Muscle layer of duodenum (tissue), 2 donors: Measurements from ENCODE around the gene KCNAB2.

Experiments used
- H3K27ac ChIP-seq: one replicate; pipeline ENCODE4 v1.7.0; 2013; ENCODE audit warnings: mild to moderate bottlenecking, low read length
- H3K27me3 ChIP-seq: one replicate; pipeline ENCODE4 v1.7.0; 2013; ENCODE audit warnings: low read depth, mild to moderate bottlenecking, control low read depth, low read length
- H3K36me3 ChIP-seq, 2 donors: one replicate each; pipeline ENCODE4 v1.7.0; 2013; ENCODE audit warnings: low read length in 2 of 2, control low read depth in 1 of 2, mild to moderate bottlenecking in 1 of 2; ENCODE audit not compliant: insufficient read depth in 2 of 2, control insufficient read depth in 1 of 2
- H3K4me1 ChIP-seq, 2 donors: one replicate each; pipeline ENCODE4 v1.7.0; 2013; ENCODE audit warnings: low read length in 2 of 2, mild to moderate bottlenecking in 2 of 2, control low read depth in 1 of 2, moderate library complexity in 1 of 2; ENCODE audit not compliant: insufficient read depth in 2 of 2, control insufficient read depth in 1 of 2
- H3K4me3 ChIP-seq, 2 donors: one replicate each; pipeline ENCODE4 v1.7.0; 2013; ENCODE audit warnings: low read length in 2 of 2, low read depth in 1 of 2, mild to moderate bottlenecking in 1 of 2
- H3K9me3 ChIP-seq, 2 donors: one replicate each; pipeline ENCODE4 v1.7.0; 2013; ENCODE audit warnings: low read length in 2 of 2, control low read depth in 1 of 2, mild to moderate bottlenecking in 1 of 2; ENCODE audit not compliant: control insufficient read depth in 1 of 2
- donor health status: healthy.

Gene KCNAB2

DNA sequence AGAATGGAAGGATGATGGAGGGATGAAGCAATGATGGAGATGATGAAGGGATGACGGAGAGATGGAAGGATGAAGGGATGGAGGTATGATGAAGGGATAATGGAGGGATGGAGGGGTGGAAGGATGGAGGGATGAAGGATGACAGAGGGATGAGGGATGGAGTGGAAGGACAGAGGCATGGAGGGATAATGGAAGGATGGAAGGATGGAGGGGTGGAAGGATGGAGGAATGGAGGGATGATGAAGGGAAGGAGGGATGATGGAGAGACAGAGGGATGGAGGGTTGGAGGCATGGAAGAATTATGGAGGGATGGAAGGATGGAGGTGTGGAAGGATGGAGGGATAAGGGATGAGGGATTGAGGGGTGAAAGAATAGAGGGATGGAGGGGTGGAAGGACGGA is 62.8 kb downstream of the KCNAB2 start:
- H3K36me3 ChIP-seq = no peaks in the 10 kb centered on the region
- no peak overlapping the region for H3K4me3 ChIP-seq
- no peaks in the 10 kb centered on the region for H3K27me3 ChIP-seq
- H3K9me3 ChIP-seq = peaks cover 0 to 5% of the 10 kb centered on the region in 2 donors
- H3K27ac ChIP-seq = no peak overlapping the region
- H3K4me1 ChIP-seq = no peaks in the 10 kb centered on the region

DNA sequence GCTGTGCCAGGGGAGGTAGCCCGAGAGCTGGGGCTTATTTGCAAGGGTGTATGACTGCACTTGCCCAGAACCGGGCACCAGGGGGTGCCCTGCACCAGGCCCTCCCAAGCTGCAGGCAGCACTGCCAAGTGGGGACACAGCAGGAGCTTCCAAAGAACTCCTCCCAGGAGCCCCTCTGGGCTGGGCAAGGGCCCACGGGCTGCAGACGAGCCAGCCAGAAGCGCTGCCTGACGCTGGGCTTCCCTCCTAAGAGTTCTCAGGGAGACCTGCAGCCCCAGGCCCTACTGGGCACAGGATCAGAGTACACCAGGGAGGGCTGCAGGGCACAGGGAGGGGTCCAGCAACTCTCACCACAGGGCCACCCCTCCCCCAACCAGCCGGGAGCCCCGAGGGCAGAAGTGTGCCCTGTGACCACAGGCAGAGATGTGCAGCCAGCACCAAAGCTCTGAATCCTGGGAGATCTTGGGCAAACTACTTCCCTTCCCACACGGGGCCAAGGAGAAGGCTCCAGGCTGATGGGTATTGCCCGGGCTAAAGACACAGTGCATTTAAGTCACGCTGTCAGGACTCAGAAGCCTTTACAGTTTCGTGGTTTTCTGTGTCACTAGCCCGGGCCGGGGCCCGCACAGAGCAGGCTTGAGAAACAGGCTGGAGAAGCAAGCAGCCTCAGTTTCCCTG is 63.4 kb downstream of the KCNAB2 start:
- no peaks in the 10 kb centered on the region for H3K27me3 ChIP-seq
- H3K27ac ChIP-seq = no peak overlapping the region
- H3K4me1 ChIP-seq = no peaks in the 10 kb centered on the region
- no peaks in the 10 kb centered on the region for H3K36me3 ChIP-seq
- peaks cover 0 to 5% of the 10 kb centered on the region in 2 donors for H3K9me3 ChIP-seq
- H3K4me3 ChIP-seq = no peak overlapping the region

DNA sequence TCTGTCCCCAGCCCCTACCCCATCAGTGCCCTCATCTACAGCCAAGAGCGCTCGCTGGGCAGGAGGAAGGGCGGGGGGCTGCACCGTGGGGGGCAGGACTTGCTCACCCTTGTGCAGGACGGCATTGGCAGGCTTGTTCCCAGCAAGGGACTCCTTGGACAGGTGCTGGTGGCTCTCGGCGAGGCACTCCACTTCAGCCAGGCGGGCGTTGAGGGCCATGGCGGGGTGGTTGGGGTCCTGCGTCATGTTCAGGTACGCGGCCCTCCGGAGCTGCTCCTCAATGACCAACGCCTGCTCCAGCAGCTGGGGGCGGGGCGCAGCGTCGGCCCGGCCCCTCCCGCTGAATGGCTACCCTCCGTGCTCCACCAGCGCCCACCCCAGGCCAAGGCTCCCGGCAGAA is 64.0 kb downstream of the KCNAB2 start:
- no peaks in the 10 kb centered on the region for H3K27me3 ChIP-seq
- no peaks in the 10 kb centered on the region for H3K4me1 ChIP-seq
- no peak overlapping the region for H3K4me3 ChIP-seq
- H3K9me3 ChIP-seq = peaks cover 0 to 5% of the 10 kb centered on the region in 2 donors
- H3K36me3 ChIP-seq = no peaks in the 10 kb centered on the region
- no peak overlapping the region for H3K27ac ChIP-seq

DNA sequence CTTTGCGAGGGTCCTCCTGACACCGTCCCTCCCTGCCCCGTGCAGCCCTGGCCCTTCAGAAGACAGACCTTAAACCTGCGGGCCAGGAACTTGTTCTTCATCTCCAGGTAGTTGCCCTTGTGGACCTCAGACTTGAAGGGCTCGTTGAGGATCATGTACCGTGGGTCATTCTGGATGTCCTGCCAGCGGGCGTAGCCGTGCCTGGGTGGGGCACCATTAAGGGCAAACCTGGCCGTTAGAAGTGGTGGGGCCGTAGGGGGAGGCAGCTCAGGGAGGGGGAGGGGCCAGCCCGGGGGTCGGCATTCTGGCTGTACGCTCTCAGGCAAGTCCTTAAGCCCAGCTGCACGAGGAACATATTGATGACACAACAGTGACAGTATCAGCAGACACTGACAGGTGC is 64.6 kb downstream of the KCNAB2 start:
- Histone ChIP-seq H3K4me1 (no peaks in the 10 kb centered on the region), H3K27ac (no peak overlapping the region), H3K4me3 (no peak overlapping the region), H3K9me3 (peaks cover 0 to 7% of the 10 kb centered on the region in 2 donors), H3K36me3 (no peaks in the 10 kb centered on the region), H3K27me3 (no peaks in the 10 kb centered on the region)

GRCh38 chr1:6111571-6111970 is 65.9 kb downstream of the KCNAB2 start:
- no peak overlapping the region for H3K27ac ChIP-seq

GRCh38 chr1:6111991-6112689 is 66.5 kb downstream of the KCNAB2 start:
- H3K27ac ChIP-seq = no peak overlapping the region
- no peak overlapping the region for H3K4me3 ChIP-seq
- H3K36me3 ChIP-seq = no peaks in the 10 kb centered on the region
- no peaks in the 10 kb centered on the region for H3K4me1 ChIP-seq
- H3K9me3 ChIP-seq = peaks cover 0 to 15% of the 10 kb centered on the region in 2 donors
- H3K27me3 ChIP-seq = no peaks in the 10 kb centered on the region

More at GRCh38 chr1:6111571-6111970, 65.9 kb downstream of the KCNAB2 start:
- no peaks in the 10 kb centered on the region for H3K27me3 ChIP-seq
- no peaks in the 10 kb centered on the region for H3K4me1 ChIP-seq
- H3K4me3 ChIP-seq = no peak overlapping the region
- no peaks in the 10 kb centered on the region for H3K36me3 ChIP-seq
- H3K9me3 ChIP-seq = peaks cover 0 to 13% of the 10 kb centered on the region in 2 donors

GRCh38 chr1:6112690-6113005 is 67.0 kb downstream of the KCNAB2 start:
- Histone ChIP-seq H3K9me3 (peaks cover 0 to 17% of the 10 kb centered on the region in 2 donors), H3K4me3 (no peak overlapping the region), H3K4me1 (no peaks in the 10 kb centered on the region), H3K36me3 (no peaks in the 10 kb centered on the region), H3K27me3 (no peaks in the 10 kb centered on the region), H3K27ac (no peak overlapping the region)

DNA sequence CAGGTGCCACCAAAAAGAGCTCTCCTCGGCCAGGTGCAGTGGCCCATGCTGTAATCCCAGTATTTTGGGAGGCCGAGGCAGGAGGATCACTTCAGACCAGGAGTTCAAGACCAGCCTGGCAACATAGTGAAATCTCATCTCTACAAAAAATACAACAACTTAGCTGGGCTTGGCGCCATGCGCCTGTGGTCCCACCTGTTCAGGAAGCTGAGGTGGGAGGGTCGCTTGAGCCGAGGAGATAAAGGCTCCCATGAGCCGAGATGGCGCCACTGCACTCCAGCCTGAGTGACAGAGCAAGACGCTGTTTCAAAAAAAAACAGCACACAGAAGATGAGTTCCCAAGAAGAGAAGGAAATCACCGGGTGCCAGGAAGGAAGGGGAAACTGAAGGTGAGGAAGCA is 67.4 kb downstream of the KCNAB2 start:
- no peaks in the 10 kb centered on the region for H3K27me3 ChIP-seq
- H3K36me3 ChIP-seq = no peaks in the 10 kb centered on the region
- no peak overlapping the region for H3K27ac ChIP-seq

GRCh38 chr1:6113745-6114144 is 68.1 kb downstream of the KCNAB2 start:
- Histone ChIP-seq H3K9me3 (peaks cover 0 to 13% of the 10 kb centered on the region in 2 donors), H3K27me3 (no peaks in the 10 kb centered on the region), H3K36me3 (no peaks in the 10 kb centered on the region), H3K4me1 (no peaks in the 10 kb centered on the region), H3K4me3 (no peak overlapping the region), H3K27ac (no peak overlapping the region)

More for the DNA sequence above, 67.4 kb downstream of the KCNAB2 start:
- Histone ChIP-seq H3K9me3 (peaks cover 0 to 13% of the 10 kb centered on the region in 2 donors), H3K4me1 (no peaks in the 10 kb centered on the region), H3K4me3 (no peak overlapping the region)

- Histone ChIP-seq H3K9me3 (peaks cover 0 to 13% of the 10 kb centered on the region in 2 donors), H3K4me1 (no peaks in the 10 kb centered on the region), H3K27ac (no peak overlapping the region), H3K27me3 (no peaks in the 10 kb centered on the region), H3K36me3 (no peaks in the 10 kb centered on the region), H3K4me3 (no peak overlapping the region)
These were observed 70.4 kb downstream of the KCNAB2 start for GRCh38 chr1:6116137-6116536.

- no peaks in the 10 kb centered on the region for H3K27me3 ChIP-seq
- peaks cover 0 to 13% of the 10 kb centered on the region in 2 donors for H3K9me3 ChIP-seq
These were observed 71.4 kb downstream of the KCNAB2 start for GRCh38 chr1:6117064-6117463.

More at GRCh38 chr1:6117064-6117463, 71.4 kb downstream of the KCNAB2 start:
- H3K27ac ChIP-seq = no peak overlapping the region
- no peak overlapping the region for H3K4me3 ChIP-seq
- no peaks in the 10 kb centered on the region for H3K4me1 ChIP-seq
- H3K36me3 ChIP-seq = no peaks in the 10 kb centered on the region
